Stimulated activated CD8-positive, alpha-beta memory T cell treated with anti-CD3 and anti-CD28 coated beads, Interleukin-7, amount 100 ng/mL, for 48 hours (primary cell): ENCODE results near the gene ARHGAP31.

ENCODE experiments used
- DNase-seq, 2 donors: peaks; one replicate each; pipeline ENCODE4 v3.0.0-alpha.2; 2020; ENCODE audit warnings: low read depth in 1 of 2; ENCODE audit errors: extremely low read depth in 1 of 2

The ARHGAP31 gene

GRCh38 chr3:119375106-119375505, 80.9 kb downstream of the ARHGAP31 start:
- DNase-seq, result no peak

GRCh38 chr3:119375510-119375909, 81.3 kb downstream of the ARHGAP31 start:
- DNase-seq, result no peak

- no peak for DNase-seq
These were observed 82.6 kb downstream of the ARHGAP31 start for GRCh38 chr3:119376758-119377157.

- no peak for DNase-seq
These were observed 84.1 kb downstream of the ARHGAP31 start for GRCh38 chr3:119378259-119378803.

GRCh38 chr3:119380697-119381096, 86.5 kb downstream of the ARHGAP31 start:
- DNase-seq, result no peak

- DNase-seq, result no peak
These were observed 88.0 kb downstream of the ARHGAP31 start for GRCh38 chr3:119382134-119382533.

GRCh38 chr3:119388577-119388976, 94.4 kb downstream of the ARHGAP31 start:
- no peak for DNase-seq

- no peak for DNase-seq
These were observed 101.8 kb downstream of the ARHGAP31 start for GRCh38 chr3:119395923-119396358.

GRCh38 chr3:119396870-119397269, 102.7 kb downstream of the ARHGAP31 start:
- no peak for DNase-seq

- DNase-seq, result no peak
These were observed 106.3 kb downstream of the ARHGAP31 start for GRCh38 chr3:119400466-119400865.

- DNase-seq, result no peak
These were observed 106.9 kb downstream of the ARHGAP31 start for GRCh38 chr3:119401069-119401468.

- DNase-seq, result no peak
These were observed 107.6 kb downstream of the ARHGAP31 start for GRCh38 chr3:119401503-119402440.

GRCh38 chr3:119402791-119403190, 108.6 kb downstream of the ARHGAP31 start:
- no peak for DNase-seq

- no peak for DNase-seq
These were observed 109.0 kb downstream of the ARHGAP31 start for GRCh38 chr3:119403201-119403600.

- DNase-seq, result no peak
These were observed 111.1 kb downstream of the ARHGAP31 start for GRCh38 chr3:119405315-119405714.

- DNase-seq, result no peak
These were observed 114.2 kb downstream of the ARHGAP31 start for GRCh38 chr3:119408243-119408950.

GRCh38 chr3:119409844-119410243, 115.7 kb downstream of the ARHGAP31 start:
- no peak for DNase-seq

- no peak for DNase-seq
These were observed 119.6 kb downstream of the ARHGAP31 start for GRCh38 chr3:119413603-119414280.

GRCh38 chr3:119416873-119417272, 122.7 kb downstream of the ARHGAP31 start:
- DNase-seq, result no peak

- no peak for DNase-seq
These were observed 123.8 kb downstream of the ARHGAP31 start for GRCh38 chr3:119417771-119418512.
